ENCODE data around the gene DCLRE1B.

The DCLRE1B gene

GRCh38 chr1:113858982-113859381 is 46.1 kb upstream of the DCLRE1B start:
- no peak for TF ChIP-seq CTCF (IDR thresholded peaks at IDR 0.05)
- H3K36me3 Mint-ChIP-seq (ENCODE audit: low read depth), result no peaks in the 10 kb centered on the region
- no peaks in the 10 kb centered on the region for H3K4me1 Mint-ChIP-seq
- H3K4me3 Mint-ChIP-seq, result no peak overlapping the region
- no peak overlapping the region for H3K27ac Mint-ChIP-seq
- H3K9me3 Mint-ChIP-seq, result no peaks in the 10 kb centered on the region
- no peak for DNase-seq
- H3K27me3 Mint-ChIP-seq (ENCODE audit: low read depth, poor library complexity), result peaks cover 5% of the 10 kb centered on the region

DNA sequence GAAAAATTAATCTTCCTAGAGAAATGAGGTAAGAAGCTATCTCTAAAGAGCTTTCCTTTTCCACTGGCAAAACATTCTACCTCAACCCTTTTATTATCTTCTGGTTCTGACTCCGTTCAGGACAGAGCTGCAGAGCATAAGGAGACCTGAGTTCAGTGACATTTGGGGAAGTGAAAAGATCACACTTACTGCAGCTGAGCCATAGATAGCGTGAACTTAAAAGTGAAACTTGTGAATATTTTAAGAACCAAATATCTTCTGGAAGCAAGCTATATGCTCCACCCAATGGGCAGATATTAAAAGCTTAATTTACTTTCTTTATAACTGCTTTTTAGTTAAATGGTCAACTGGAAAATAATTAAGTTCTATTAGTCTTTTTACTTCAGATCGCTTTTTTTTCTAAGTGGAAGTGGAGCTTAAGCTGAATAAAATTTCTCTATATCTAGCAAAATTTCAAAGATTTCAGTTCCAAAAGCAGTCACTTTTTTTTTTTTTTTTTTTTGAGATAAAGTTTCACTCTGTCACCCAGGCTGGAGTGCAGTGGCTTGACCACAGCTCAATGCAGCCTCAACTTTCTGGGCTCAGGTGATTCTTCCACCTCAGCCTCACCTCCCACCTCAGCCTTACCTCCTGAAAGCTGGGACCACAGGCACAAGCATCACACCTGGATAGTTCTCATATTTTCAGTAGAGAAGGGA is 45.5 kb upstream of the DCLRE1B start:
- TF ChIP-seq CTCF (IDR thresholded peaks at IDR 0.05), result no peak
- Mint-ChIP-seq H3K27ac (no peak overlapping the region), H3K4me3 (no peak overlapping the region), H3K27me3 (ENCODE audit: low read depth, poor library complexity) (peaks cover 8% of the 10 kb centered on the region), H3K9me3 (no peaks in the 10 kb centered on the region), H3K4me1 (no peaks in the 10 kb centered on the region), H3K36me3 (ENCODE audit: low read depth) (no peaks in the 10 kb centered on the region)
- no peak for DNase-seq

DNA sequence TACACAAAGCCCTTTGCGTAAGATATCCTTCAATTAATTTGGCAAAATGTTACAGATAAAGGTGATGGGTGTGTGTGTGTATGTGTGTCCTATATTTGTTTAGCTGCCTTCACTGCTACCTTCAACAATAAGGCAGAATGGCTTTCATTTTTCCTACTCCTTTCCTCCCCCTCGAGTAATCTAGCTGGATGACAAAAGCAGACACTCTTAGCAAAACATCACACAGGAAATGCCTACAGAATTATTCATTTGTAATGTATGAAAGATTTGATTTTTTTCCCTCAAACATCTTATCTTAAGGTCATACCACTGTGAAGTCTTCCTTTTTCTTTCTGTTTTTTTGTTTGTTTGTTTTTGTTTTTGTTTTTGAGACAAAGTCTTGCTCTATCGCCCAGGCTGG is 44.2 kb upstream of the DCLRE1B start:
- H3K36me3 Mint-ChIP-seq (ENCODE audit: low read depth), result no peaks in the 10 kb centered on the region
- no peak for DNase-seq
- no peaks in the 10 kb centered on the region for H3K9me3 Mint-ChIP-seq
- peaks cover 8% of the 10 kb centered on the region for H3K27me3 Mint-ChIP-seq (ENCODE audit: low read depth, poor library complexity)
- no peak overlapping the region for H3K4me3 Mint-ChIP-seq
- H3K27ac Mint-ChIP-seq, result no peak overlapping the region
- TF ChIP-seq CTCF (IDR thresholded peaks at IDR 0.05), result no peak
- no peaks in the 10 kb centered on the region for H3K4me1 Mint-ChIP-seq

DNA sequence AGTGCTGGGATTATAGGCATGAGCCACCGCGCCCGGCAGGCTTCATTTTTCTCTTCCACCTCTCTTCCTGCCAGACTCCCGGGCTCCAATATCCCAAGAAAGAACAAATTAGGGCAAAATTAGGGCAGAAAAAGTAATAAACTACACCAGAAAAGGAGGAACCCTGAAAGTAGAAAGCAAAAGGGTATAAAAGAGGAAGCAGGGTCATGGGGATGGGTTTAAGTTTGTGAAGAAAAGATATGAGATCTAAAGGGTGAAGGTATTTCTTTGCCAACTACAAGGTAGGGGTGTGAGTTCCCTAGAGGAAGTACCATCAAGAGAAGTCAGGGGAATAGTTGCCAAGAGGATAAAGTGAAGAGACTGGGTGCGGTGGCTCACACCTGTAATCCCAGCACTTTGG is 43.5 kb upstream of the DCLRE1B start:
- H3K9me3 Mint-ChIP-seq, result no peaks in the 10 kb centered on the region
- peaks cover 8% of the 10 kb centered on the region for H3K27me3 Mint-ChIP-seq (ENCODE audit: low read depth, poor library complexity)
- DNase-seq, result no peak
- TF ChIP-seq CTCF (IDR thresholded peaks at IDR 0.05), result no peak
- H3K4me3 Mint-ChIP-seq, result no peak overlapping the region
- H3K36me3 Mint-ChIP-seq (ENCODE audit: low read depth), result no peaks in the 10 kb centered on the region
- H3K4me1 Mint-ChIP-seq, result no peaks in the 10 kb centered on the region
- no peak overlapping the region for H3K27ac Mint-ChIP-seq

GRCh38 chr1:113868387-113869083 is 36.6 kb upstream of the DCLRE1B start:
- Mint-ChIP-seq H3K27me3 (ENCODE audit: low read depth, poor library complexity) (peaks cover 5% of the 10 kb centered on the region), H3K36me3 (ENCODE audit: low read depth) (no peaks in the 10 kb centered on the region), H3K27ac (no peak overlapping the region), H3K4me3 (no peak overlapping the region), H3K9me3 (no peaks in the 10 kb centered on the region), H3K4me1 (peaks cover 14% of the 10 kb centered on the region)
- TF ChIP-seq CTCF (IDR thresholded peaks at IDR 0.05), result no peak
- DNase-seq, result no peak

- Mint-ChIP-seq H3K4me3 (no peak overlapping the region), H3K27ac (no peak overlapping the region), H3K27me3 (ENCODE audit: low read depth, poor library complexity) (peaks cover 2% of the 10 kb centered on the region), H3K4me1 (peaks cover 14% of the 10 kb centered on the region), H3K36me3 (ENCODE audit: low read depth) (no peaks in the 10 kb centered on the region), H3K9me3 (no peaks in the 10 kb centered on the region)
- DNase-seq, result no peak
- TF ChIP-seq CTCF (IDR thresholded peaks at IDR 0.05), result no peak
Measured at GRCh38 chr1:113870778-113871177, 34.3 kb upstream of the DCLRE1B start.

All from nephron progenitor cell (in vitro differentiated cells).